Epithelial cell of prostate (primary cell): ENCODE results near the gene TLNRD1.
A peak's percentile ranks its signal among the peaks of the same experiment; 100 is the strongest.
"Not testable (repeated sequence)": the region's sequence is repeated elsewhere in the genome, so short reads cannot be mapped to it uniquely, and the experiment has no call there.

Experiments
- DNase-seq: peaks from one replicate; pipeline ENCODE4 v3.0.0-alpha.2; 2011; ENCODE audit warnings: low read depth, low spot score
- H3K27ac ChIP-seq: fragments of 450-650 bp; 2 replicates; pipeline ENCODE4 v1.5.1; 2017; ENCODE audit warnings: mild to moderate bottlenecking

Gene TLNRD1

GRCh38 chr15:81000624-81001151, at the start of gene TLNRD1:
TLNRD1 (plus strand) TSS chr15:81000923; CDS start chr15:81002272, 1,349 bp downstream.
- peak; percentile 67 for DNase-seq
- H3K27ac ChIP-seq, result peak within 1 kb of the TSS; percentile 97

- no peak for DNase-seq
- H3K27ac ChIP-seq, result no peak overlapping the region
Observed at GRCh38 chr15:80951941-80952340, 48.8 kb upstream of the TLNRD1 start.

- H3K27ac ChIP-seq, result no peak overlapping the region
- DNase-seq, result no peak
Observed at GRCh38 chr15:80953001-80953952, 47.4 kb upstream of the TLNRD1 start.

- no peak overlapping the region for H3K27ac ChIP-seq
- no peak for DNase-seq
Observed at GRCh38 chr15:80953953-80954778, 46.6 kb upstream of the TLNRD1 start.

- H3K27ac ChIP-seq, result peak overlapping the region; percentile 14
- DNase-seq, result peak; percentile 94
Observed at GRCh38 chr15:80955571-80956452, 44.9 kb upstream of the TLNRD1 start.

- H3K27ac ChIP-seq, result no peak overlapping the region
- DNase-seq, result no peak
Observed at GRCh38 chr15:80957556-80957955, 43.2 kb upstream of the TLNRD1 start.

GRCh38 chr15:80957976-80958375, 42.7 kb upstream of the TLNRD1 start:
- no peak for DNase-seq
- H3K27ac ChIP-seq, result no peak overlapping the region

- no peak for DNase-seq
- H3K27ac ChIP-seq, result no peak overlapping the region
Observed at GRCh38 chr15:80958818-80959495, 41.8 kb upstream of the TLNRD1 start.

- not testable (repeated sequence) for H3K27ac ChIP-seq, DNase-seq
Observed at GRCh38 chr15:80965454-80965853, 35.3 kb upstream of the TLNRD1 start.

- no peak for DNase-seq
- H3K27ac ChIP-seq, result no peak overlapping the region
Observed at GRCh38 chr15:80966431-80967197, 34.1 kb upstream of the TLNRD1 start.

- DNase-seq, result no peak
- no peak overlapping the region for H3K27ac ChIP-seq
Observed at GRCh38 chr15:80967451-80967850, 33.3 kb upstream of the TLNRD1 start.

- DNase-seq, result no peak
- no peak overlapping the region for H3K27ac ChIP-seq
Observed at GRCh38 chr15:80967991-80968510, 32.7 kb upstream of the TLNRD1 start.

- DNase-seq, result no peak
- H3K27ac ChIP-seq, result no peak overlapping the region
Observed at GRCh38 chr15:80969316-80969715, 31.4 kb upstream of the TLNRD1 start.

- DNase-seq, result no peak
- H3K27ac ChIP-seq, result no peak overlapping the region
Observed at GRCh38 chr15:80970018-80970657, 30.6 kb upstream of the TLNRD1 start.

- no peak overlapping the region for H3K27ac ChIP-seq
- no peak for DNase-seq
Observed at GRCh38 chr15:80970658-80971057, 30.1 kb upstream of the TLNRD1 start.

- no peak overlapping the region for H3K27ac ChIP-seq
- DNase-seq, result no peak
Observed at GRCh38 chr15:80971143-80971542, 29.6 kb upstream of the TLNRD1 start.

- H3K27ac ChIP-seq, result no peak overlapping the region
- DNase-seq, result no peak
Observed at GRCh38 chr15:80972276-80972675, 28.4 kb upstream of the TLNRD1 start.

GRCh38 chr15:80974914-80975313, 25.8 kb upstream of the TLNRD1 start:
- DNase-seq, result no peak
- no peak overlapping the region for H3K27ac ChIP-seq
